Measurements from ENCODE around the gene RPSA.
"Not testable (repeated sequence)": the region's sequence is repeated elsewhere in the genome, so short reads cannot be mapped to it uniquely, and the experiment has no call there.

Gene RPSA

DNA sequence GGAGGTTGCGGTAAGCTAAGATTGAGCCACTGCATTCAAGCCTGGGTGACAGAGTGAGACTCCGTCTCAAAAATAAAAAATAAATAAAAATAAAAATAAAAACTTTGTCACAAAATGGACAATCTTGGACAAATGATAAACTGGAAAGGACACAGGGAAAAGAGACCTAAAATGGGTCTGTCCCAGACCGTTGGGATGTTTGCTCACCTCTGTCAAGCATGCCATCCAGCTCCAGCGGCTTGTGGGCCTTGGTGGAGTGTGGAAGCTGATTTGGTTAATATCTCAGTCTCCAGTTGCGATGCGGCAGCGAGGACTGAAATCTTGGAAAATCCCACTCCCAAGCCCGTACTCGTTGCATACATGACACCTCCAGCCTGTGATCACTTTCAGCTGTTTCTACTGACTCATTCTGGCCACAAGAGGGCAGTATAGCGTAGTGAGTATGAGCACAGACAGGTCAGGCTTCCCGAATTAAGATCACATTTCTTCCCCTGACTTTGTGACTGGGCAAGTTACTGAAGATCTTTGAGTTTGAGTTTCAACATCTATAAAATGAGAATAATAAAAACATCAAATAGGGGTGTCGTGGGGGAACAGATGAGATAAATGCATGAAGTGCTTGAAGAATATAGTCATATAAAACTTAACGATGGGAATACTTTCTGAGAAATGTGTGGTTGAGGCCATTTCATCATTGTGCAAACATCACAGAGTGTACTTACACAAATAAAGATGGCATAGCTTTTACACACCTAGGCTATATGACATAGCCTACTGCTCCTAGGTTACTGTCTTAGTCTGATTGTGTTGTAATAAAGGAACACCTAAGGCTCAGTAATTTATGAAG, 41.3 kb downstream of the RPSA start:
- DNase-seq: peak; percentile 67 to 83
- TF ChIP-seq POLR2A (IDR thresholded peaks at IDR 0.05; ENCODE audit: low read length) (no peak), GATA1 (IDR thresholded peaks at IDR 0.05; ENCODE audit: low read depth, low read length) (no peak)

GRCh38 chr3:39448506-39449233, 42.1 kb downstream of the RPSA start:
- no peak for DNase-seq
- TF ChIP-seq GATA1 (IDR thresholded peaks at IDR 0.05; ENCODE audit: low read depth, low read length): no peak
- no peak for TF ChIP-seq POLR2A (IDR thresholded peaks at IDR 0.05; ENCODE audit: low read length)

DNA sequence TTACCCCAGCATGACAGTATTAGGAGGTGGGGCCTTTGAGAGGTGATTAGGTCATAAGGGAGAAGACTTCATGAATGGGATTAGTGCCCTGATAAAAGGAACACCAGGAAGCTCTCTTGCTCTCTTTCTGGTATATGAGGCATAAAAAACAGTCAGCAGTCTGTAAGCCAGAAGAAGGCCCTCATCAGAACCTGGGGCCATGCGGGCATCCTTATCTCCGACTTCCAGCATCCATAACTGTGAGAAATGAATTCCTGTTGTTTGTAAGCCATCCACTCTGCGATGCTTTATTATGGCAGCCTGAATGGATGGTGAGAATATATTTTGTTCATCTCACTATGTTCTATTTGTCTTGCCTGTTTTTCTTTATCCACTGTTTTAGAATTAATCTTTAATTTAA, 43.3 kb downstream of the RPSA start:
- TF ChIP-seq POLR2A (IDR thresholded peaks at IDR 0.05; ENCODE audit: low read length) (no peak), GATA1 (IDR thresholded peaks at IDR 0.05; ENCODE audit: low read depth, low read length) (no peak)
- DNase-seq: no peak

GRCh38 chr3:39453134-39453533, 46.6 kb downstream of the RPSA start:
- no peak for DNase-seq
- no peak for TF ChIP-seq GATA1 (IDR thresholded peaks at IDR 0.05; ENCODE audit: low read depth, low read length)
- TF ChIP-seq POLR2A (IDR thresholded peaks at IDR 0.05; ENCODE audit: low read length): no peak

DNA sequence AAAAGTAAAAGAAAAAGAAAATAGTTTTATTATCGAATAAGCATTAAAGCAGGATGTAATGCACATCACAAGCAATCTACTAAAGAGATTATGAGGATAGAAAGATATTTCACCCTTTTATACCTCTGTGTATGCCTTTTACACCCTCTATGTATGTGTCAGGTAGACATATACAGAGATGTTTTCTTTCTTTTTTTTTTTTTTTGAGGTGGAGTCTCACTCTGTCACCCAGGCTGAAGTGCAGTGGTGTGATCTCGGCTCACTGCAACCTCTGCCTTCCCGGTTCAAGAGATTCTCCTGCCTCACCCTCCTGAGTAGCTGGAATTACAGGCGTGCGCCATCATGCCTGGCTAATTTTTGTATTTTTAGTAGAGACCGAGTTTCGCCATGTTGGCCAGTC, 47.4 kb downstream of the RPSA start:
- DNase-seq: not testable (repeated sequence)

GRCh38 chr3:39454591-39455217, 48.2 kb downstream of the RPSA start:
- DNase-seq: no peak
- TF ChIP-seq GATA1 (IDR thresholded peaks at IDR 0.05; ENCODE audit: low read depth, low read length) (no peak), POLR2A (IDR thresholded peaks at IDR 0.05; ENCODE audit: low read length) (no peak)

DNA sequence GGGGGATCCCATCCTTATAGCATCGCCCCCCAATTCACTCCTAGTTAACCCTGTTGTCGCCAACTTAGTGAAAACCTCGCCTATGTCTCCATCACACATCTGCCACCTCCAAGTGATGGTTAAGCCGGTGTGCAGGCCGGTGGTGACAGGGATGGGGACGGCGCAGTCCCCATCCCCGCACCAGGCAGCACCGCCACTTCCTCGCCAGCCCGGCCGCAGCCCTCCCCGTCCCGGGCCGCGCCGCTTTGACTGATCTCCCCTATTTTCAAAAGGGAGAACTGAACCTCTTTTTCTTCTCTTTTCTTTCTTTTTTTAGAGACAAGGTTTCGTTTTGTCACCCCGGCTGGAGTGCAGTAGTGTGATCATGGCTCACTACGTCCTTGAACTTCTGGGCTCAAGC, 49.6 kb downstream of the RPSA start:
- no peak for TF ChIP-seq POLR2A (IDR thresholded peaks at IDR 0.05; ENCODE audit: low read length)
- TF ChIP-seq GATA1 (IDR thresholded peaks at IDR 0.05; ENCODE audit: low read depth, low read length): no peak
- DNase-seq: no peak

DNA sequence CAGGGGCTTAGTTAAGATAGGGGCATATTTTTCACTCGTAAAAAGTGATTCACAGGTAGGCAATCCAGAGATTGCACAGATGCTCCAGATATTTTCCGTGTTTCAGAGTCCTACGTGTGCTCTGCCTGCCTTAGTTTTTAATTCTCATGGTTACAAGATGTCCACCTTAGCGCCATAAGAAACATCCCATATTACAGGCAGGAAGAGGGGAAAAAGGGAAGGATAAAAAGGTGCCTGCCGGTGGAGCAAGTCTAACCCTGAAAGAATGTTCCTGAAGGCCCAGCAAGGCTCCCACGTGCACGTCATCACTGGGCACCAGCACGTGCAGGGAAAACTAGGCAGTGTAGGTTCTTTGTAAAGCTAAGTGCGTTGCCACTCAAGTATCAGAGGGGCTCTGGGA, 50.8 kb downstream of the RPSA start:
- no peak for DNase-seq
- TF ChIP-seq GATA1 (IDR thresholded peaks at IDR 0.05; ENCODE audit: low read depth, low read length): no peak

DNA sequence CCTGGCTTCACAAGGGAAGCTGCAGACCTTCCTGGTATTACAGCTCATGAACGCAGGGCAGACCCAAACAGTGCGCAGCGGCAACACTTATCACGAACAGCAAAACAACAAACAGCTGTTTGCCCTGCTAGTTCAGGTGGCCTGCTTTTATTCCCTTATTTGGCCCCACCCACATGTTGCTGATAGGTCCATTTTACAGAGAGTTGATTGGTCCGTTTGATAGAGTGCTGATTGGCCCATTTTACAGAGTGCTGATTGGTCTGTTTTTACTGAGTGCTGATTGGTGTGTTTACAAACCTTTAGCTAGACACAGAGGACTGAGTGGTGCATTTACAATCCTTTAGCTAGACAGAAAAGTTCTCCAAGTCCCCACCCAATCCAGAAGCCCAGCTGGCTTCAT, 52.1 kb downstream of the RPSA start:
- DNase-seq: peak; percentile 9 to 27

GRCh38 chr3:39460677-39461076, 54.2 kb downstream of the RPSA start:
- TF ChIP-seq POLR2A (IDR thresholded peaks at IDR 0.05; ENCODE audit: low read length): no peak
- TF ChIP-seq GATA1 (IDR thresholded peaks at IDR 0.05; ENCODE audit: low read depth, low read length): no peak
- no peak for DNase-seq

Measured in erythroblast (primary cell).